Esophagus squamous epithelium (tissue), 4 donors: ENCODE measurements around the gene IGFL2.

Source experiments
- CTCF ChIP-seq, 6 experiments: fragments of 450-650 bp in 4 of 6; fragments of 200-600 bp in 2 of 6; sonication (generic) in 2 of 6; IDR thresholded peaks; one replicate each; pipeline ENCODE4 v1.5.1; 2016 to 2019; ENCODE audit warnings: antibody characterized with exemption in 6 of 6, mild to moderate bottlenecking in 4 of 6, moderate library complexity in 4 of 6
- POLR2A ChIP-seq, 4 donors: fragments of 450-650 bp; IDR thresholded peaks; one replicate each; pipeline ENCODE4 v1.6.1; 2017; ENCODE audit warnings: antibody characterized with exemption in 4 of 4, mild to moderate bottlenecking in 4 of 4, moderate library complexity in 3 of 4

GRCh38 chr19:46180701-46181387 is 32.8 kb downstream of the IGFL2 start:
- TF ChIP-seq CTCF (IDR thresholded peaks at IDR 0.05): no peak
- TF ChIP-seq POLR2A (IDR thresholded peaks at IDR 0.05): no peak
